DMS153 (cell line): ENCODE data around the gene CASTOR1.
A peak's percentile ranks its signal among the peaks of the same experiment; 100 is the strongest.

Experiments used
- DNase-seq: peaks from one replicate; lab custom pipeline; 2025; lab: John Stamatoyannopoulos, UW

Gene CASTOR1

GRCh38 chr22:30297991-30298701, 8.8 kb upstream of the CASTOR1 start:
- no peak for DNase-seq

- DNase-seq, result no peak
These were observed 8.1 kb upstream of the CASTOR1 start for GRCh38 chr22:30297276-30297990.

DNA sequence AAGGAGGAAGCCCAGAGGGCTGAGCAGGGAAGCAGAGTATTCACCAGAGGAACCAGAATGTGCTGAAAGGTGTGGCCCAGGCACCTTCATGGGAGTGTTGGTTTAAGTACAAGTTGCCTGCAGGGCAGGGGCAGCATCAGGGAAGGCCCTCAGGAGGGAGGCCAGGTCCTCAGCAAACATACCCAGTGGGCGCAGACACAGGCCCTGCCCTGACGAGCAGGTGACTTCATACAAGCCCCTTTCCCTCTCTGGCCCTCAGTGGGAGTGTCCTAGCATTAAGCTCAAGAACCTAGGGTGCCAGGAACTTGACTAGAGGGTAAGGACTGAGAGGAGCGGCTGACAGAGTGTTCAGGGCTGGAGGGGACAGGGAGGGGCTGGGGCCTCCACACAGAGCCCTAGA, 7.5 kb upstream of the CASTOR1 start:
- no peak for DNase-seq

DNA sequence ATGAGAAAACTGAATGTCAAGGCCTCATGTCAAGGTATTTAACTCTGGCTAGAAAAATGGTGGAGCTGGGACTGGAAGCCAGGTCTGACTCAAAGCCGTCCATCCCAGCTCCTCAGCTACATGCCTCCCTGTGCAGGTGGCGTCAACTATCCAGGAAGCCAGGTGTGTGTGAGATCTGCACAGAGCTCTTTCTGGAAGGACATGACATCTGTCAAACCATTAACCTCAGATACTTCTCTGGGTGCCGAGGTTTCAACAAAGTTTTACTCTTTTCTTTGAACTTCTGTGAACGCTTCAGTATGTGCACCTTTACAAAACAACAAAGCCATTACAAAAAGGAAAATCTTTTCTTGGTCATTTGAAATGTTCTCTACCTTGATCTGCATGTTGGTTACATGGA, 7.0 kb upstream of the CASTOR1 start:
- no peak for DNase-seq

DNA sequence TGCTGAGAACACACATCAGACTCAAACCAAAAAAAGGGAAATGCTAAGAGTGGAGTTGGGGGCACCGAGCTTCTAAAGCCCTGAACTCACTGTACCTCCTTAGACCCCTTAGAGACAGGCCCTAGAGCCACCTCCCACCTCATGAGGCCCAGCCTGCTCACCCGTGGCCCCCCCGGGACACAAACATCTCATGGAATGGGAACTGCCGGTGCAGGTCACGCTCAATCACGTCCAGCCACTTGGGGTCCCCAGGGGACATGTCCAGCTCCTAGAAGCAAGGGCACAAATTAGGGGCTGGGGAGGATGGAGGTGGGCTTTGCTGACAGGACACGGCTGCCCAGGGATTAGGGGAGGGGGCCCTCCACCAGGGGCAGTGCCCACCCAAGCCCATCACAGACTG, 6.3 kb upstream of the CASTOR1 start:
- DNase-seq, result no peak

DNA sequence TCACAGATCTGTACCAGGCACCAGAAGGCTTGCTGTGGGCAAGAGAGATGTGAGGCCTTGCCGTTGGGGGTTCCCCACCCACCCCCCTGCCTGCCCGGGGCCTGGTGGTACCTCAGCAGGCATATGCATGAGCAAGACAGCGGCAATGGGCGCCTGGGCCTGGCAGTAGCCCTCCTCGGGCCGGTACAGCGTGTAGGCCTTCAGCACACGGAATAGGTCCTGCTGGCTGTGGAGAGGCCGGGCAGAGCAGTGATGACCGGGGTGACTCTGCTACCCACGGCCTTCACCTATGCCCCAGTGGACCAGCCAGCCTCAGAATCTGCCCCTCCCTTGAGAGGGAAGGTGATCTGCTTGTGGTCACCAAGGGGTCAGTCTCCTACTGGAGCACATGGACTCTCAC, 5.5 kb upstream of the CASTOR1 start:
- no peak for DNase-seq

DNA sequence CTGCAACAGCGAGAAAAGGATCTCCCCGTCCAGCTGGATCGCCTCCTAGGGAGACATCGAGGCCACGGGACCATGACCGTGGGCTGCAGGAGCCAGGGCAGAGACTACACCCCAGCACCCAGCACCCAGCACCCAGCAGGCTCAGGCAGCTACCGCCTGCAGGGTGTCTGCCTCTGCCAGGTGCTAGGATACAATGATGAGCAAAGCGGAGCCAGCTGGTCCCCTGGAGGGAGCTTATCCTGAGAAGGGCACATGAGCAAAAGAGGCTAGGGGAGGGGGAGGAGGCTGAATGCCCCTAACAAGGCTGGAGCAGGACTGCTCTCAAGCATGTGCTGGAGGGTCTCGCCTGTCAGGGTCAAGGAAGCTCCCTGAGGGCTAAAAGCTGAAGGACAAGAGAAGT, 4.8 kb upstream of the CASTOR1 start:
- no peak for DNase-seq

DNA sequence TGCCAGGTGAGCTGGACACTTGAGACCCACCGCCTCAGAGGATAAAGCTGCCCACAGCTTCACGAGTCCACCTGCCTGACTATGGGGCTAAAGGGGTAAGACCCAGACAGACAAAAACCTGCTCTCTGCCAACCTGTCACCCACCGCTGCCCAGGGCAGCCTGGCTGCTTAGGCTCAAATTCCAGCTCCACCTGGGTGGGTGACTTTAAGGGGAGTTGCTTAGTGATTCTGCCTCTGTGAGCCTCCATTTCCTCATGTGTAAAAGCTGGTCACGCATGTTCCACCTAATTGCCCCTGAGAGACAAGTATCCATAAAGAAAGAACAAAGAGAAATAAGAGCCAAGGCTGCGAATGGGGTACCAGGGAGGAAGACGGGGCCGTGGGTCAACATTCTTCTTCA, 3.7 kb upstream of the CASTOR1 start:
- no peak for DNase-seq

GRCh38 chr22:30292069-30292970, 3.0 kb upstream of the CASTOR1 start:
- no peak for DNase-seq

- DNase-seq, result peak; percentile 85
These were observed 2.0 kb upstream of the CASTOR1 start for GRCh38 chr22:30291058-30291892.

GRCh38 chr22:30290342-30291057, 1.2 kb upstream of the CASTOR1 start:
- DNase-seq, result peak; percentile 85

- DNase-seq, result no peak
These were observed 642 bp upstream of the CASTOR1 start for GRCh38 chr22:30289980-30290313.

DNA sequence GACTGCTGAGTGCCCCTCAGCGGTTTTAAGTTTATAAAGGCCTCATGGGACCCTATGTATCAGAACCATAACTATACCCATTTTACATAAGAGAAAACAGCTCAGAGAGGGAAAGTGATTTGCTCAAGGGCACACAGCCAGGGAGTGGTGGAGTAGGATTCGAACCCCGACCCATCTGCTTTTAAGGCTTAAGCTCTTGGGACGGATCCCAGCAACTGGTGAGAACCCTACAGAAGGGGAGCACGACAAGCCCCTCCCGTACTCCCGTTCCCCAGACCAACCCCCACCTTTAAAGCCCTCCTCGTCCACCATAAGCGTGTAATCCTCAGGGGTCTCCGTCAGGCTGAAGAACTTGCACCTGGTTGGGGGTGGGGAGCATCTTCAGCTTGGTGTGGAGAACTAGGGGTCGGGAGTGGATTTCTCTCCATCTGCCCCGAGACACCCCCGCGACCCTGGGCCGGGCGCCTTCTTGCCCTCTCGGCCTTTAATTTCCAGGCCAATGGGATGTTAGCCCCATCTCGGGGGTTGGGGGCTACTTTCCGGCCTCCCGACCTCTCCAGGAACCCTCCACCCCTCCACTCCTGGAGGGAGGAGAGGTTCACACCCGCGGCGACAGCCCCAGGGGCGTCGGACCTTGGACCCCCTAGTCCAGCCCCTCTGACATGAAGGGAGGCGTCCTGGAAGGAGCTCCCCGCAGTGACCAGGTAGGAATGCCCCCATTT, 725 bp downstream of the CASTOR1 start:
- DNase-seq, result no peak

- DNase-seq, result peak; percentile 61
These were observed 1.5 kb downstream of the CASTOR1 start for GRCh38 chr22:30287648-30288418.

GRCh38 chr22:30286813-30287647, 2.3 kb downstream of the CASTOR1 start:
- DNase-seq, result peak; percentile 10

DNA sequence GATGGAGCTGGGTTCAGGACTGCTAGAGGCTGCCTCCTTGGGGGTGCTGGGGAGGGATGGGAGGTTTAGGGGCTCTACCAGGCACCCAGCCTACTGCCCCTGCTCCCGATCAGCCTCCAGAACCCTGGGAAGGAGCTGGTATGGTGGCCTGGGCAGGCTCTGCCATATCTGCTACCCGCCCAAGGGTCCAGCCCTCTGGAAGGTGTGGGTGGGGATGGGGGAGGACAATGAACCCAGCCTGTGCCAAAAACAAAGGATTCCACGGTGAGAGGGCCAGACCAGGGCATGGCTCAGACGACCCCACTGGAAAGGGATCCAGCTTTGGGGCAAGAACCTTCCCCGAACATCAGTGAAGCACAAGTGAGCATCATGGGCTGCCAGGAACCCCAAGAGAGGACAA, 3.0 kb downstream of the CASTOR1 start:
- no peak for DNase-seq

DNA sequence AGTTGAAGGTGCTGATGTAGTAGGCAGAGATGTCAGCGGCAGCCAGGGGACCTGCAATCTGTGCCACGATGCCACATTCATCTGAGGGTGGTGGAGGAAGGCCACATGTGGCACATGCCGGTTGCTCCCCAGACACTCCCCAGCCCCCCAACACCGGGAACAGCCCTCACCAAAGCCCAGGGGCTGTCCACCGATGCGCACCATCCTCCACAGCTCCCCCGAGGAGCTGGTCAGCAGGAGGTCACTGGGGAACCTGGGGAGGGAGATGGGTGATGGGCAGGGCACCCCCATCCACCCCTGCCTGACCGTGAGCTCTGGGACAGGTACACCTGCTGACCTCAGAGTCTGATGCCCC, 3.5 kb downstream of the CASTOR1 start:
- no peak for DNase-seq

- DNase-seq, result no peak
These were observed 4.0 kb downstream of the CASTOR1 start for GRCh38 chr22:30285176-30285845.
